HG03342 (cell line): ENCODE data around the gene RBM47.
"Not testable (repeated sequence)": the region's sequence is repeated elsewhere in the genome, so short reads cannot be mapped to it uniquely, and the experiment has no call there.

Source experiments
- ATAC-seq: cut with Tn5 transposase; IDR thresholded peaks from one replicate; pipeline ENCODE4 v1.9.1; 2021; ENCODE audit warnings: mild to moderate bottlenecking, moderate library complexity; ENCODE audit not compliant: unreplicated experiment

The RBM47 gene

GRCh38 chr4:40544221-40544620, 85.4 kb downstream of the RBM47 start:
- no peak for ATAC-seq

GRCh38 chr4:40540800-40541199, 88.9 kb downstream of the RBM47 start:
- ATAC-seq: no peak

- ATAC-seq: no peak
Measured at GRCh38 chr4:40536032-40536431, 93.6 kb downstream of the RBM47 start.

GRCh38 chr4:40531636-40532023, 98.0 kb downstream of the RBM47 start:
- no peak for ATAC-seq

- ATAC-seq: no peak
Measured at GRCh38 chr4:40530961-40531635, 98.6 kb downstream of the RBM47 start.

GRCh38 chr4:40526741-40527140, 102.9 kb downstream of the RBM47 start:
- no peak for ATAC-seq

- ATAC-seq: no peak
Measured at GRCh38 chr4:40525752-40526598, 103.7 kb downstream of the RBM47 start.

GRCh38 chr4:40524366-40525041, 105.2 kb downstream of the RBM47 start:
- no peak for ATAC-seq

- ATAC-seq: no peak
Measured at GRCh38 chr4:40523581-40523980, 106.1 kb downstream of the RBM47 start.

- ATAC-seq: no peak
Measured at GRCh38 chr4:40521957-40522356, 107.7 kb downstream of the RBM47 start.

GRCh38 chr4:40520533-40520932, 109.1 kb downstream of the RBM47 start:
- ATAC-seq: no peak

GRCh38 chr4:40517081-40517480, 112.6 kb downstream of the RBM47 start:
- ATAC-seq: not testable (repeated sequence)

GRCh38 chr4:40516651-40517050, 113.0 kb downstream of the RBM47 start:
- ATAC-seq: peak; percentile 39

GRCh38 chr4:40515398-40516293, 114.0 kb downstream of the RBM47 start:
- peak; percentile 84 for ATAC-seq

- no peak for ATAC-seq
Measured at GRCh38 chr4:40515037-40515397, 114.6 kb downstream of the RBM47 start.

GRCh38 chr4:40514497-40514951, 115.1 kb downstream of the RBM47 start:
- ATAC-seq: no peak

GRCh38 chr4:40511036-40511614, 118.5 kb downstream of the RBM47 start:
- no peak for ATAC-seq

GRCh38 chr4:40507977-40508376, 121.7 kb downstream of the RBM47 start:
- ATAC-seq: no peak

GRCh38 chr4:40506492-40506891, 123.2 kb downstream of the RBM47 start:
- no peak for ATAC-seq

- ATAC-seq: no peak
Measured at GRCh38 chr4:40506066-40506465, 123.6 kb downstream of the RBM47 start.
